ENCODE measurements around the gene MPZ.
"Not testable (repeated sequence)": the region's sequence is repeated elsewhere in the genome, so short reads cannot be mapped to it uniquely, and the experiment has no call there.

MPZ gene

GRCh38 chr1:161300478-161300877 lies 9.3 kb downstream of the MPZ start:
- DNase-seq (ENCODE audit: low spot score): no peak

GRCh38 chr1:161299347-161299746 lies 10.4 kb downstream of the MPZ start:
- no peak for DNase-seq (ENCODE audit: low spot score)

DNA sequence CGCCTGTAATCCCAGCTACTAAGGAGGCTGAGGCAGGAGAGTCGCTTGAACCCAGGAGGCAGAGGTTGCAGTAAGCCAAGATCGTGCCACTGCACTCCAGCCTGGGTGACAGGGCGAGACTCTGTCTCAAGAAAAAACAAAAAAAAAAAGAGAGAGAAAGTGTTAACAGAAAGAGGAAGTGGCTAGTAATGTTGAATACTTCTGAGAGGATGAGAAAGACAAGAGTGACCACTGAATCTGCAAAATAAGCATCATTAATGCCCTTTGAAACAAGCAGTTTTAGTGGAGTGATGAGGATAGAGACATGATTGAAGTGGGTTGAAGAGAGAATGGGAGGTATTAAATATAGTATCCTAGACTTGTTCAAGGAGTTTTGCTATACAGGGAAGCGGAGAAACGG lies 11.7 kb downstream of the MPZ start:
- DNase-seq (ENCODE audit: low spot score): no peak

- no peak for DNase-seq (ENCODE audit: low spot score)
These were observed 12.4 kb downstream of the MPZ start for GRCh38 chr1:161297415-161297814.

DNA sequence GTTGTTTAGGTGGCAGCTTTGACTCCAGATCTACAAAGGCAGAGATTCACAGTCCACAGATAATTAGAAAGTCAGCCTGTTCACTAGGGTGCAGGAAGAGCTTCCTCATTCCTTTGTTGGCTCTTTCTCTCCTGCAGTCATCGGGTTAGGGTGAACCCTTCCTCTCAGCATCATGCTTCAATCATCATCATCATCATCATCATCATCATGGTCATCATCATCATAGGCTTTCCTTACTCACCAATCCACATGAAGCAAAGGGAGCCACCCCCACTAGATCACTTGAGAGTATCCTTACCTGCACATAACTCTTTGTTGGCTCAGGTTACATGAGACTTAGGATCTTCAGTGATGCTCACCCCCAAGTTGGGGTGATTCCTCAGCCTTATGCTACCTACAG lies 19.0 kb downstream of the MPZ start:
- no peak for DNase-seq (ENCODE audit: low spot score)

DNA sequence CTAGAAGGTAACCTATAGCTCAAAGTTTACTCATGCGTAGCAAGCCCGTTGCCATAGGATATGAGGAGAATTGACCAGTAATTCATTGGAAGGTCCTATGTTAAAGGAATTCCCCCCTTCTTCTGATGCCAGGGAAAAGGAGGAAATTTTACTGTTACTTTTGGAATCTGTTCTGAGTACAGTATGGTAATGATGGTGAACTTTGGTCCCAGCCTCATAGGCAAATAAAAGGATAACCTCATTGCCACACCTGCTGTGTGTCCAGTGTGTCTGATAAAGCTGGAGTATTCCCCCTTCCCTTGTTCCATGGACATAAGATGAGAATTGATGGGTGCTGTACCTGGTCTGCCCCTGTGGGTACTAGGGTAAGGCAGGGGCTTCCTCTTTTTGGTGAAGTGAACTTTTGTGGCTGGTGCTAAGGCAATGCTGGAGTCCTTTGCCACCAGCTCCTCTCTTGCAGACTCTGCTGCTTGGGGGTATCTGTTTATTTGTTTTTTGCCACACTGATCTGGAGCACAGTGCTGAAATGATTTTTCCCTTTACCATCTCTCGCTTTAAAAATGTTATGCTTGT lies 22.2 kb downstream of the MPZ start:
- no peak for DNase-seq (ENCODE audit: low spot score)

DNA sequence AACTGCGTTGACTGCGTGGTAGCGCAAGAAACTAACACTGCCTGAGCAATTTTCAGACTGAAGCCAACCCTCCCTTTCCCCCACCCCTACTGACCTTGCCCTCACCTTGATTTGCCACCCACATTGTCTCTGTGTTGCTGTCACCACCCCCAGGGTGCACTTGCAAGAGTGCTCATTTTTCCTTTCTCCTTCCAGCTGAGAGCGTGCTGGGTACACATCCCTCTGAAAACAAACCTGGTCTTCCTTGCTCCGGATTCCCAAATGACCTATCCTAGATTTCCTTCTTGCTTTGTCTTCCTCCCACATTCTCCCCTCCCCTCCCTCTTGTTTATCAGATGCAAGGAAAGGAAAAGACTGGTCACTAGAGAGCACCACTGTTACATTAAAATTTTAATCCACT lies 24.2 kb downstream of the MPZ start:
- no peak for DNase-seq (ENCODE audit: low spot score)

DNA sequence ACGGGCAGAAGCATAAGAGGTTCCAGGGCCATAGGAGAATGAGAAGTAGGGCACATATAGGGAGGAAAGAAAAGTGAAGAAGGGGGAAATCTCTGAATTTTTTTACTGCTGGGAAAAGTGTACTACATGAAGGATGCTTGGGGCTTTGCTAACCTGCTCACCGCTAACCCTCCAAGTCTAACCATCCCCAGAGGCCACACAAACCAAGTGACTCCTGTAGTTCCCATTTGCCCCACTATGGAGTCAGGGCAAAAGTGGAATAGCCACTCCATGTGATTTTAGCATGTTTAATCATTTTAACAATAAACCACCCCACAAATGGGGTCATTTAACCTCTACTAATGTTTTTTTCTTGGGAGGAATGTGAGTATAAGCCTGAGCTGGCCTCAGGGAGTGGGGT lies 24.7 kb downstream of the MPZ start:
- no peak for DNase-seq (ENCODE audit: low spot score)

- DNase-seq (ENCODE audit: low spot score): no peak
These were observed 26.8 kb downstream of the MPZ start for GRCh38 chr1:161282991-161283390.

- peak; percentile 57 for DNase-seq (ENCODE audit: low spot score)
These were observed 34.9 kb downstream of the MPZ start for GRCh38 chr1:161274874-161275273.

DNA sequence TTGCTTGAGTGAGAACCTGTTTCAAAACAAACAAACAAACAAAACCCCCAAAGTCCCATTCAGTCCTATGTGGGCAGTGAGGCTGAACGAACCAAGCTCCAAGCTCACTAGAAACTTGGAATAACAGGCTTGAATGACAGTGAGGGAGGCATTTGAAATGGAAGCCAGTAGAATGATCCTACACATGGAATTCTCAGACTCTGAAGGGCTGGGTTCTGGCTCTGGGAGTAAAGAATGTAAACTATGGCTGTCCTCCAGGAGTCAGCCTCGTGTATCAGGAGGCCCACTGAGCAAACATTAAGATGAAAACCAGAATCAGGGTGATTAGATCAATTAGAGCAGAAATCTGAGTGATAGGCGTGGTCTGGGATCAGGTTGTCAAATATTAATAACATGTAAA lies 36.4 kb downstream of the MPZ start:
- DNase-seq (ENCODE audit: low spot score): no peak

DNA sequence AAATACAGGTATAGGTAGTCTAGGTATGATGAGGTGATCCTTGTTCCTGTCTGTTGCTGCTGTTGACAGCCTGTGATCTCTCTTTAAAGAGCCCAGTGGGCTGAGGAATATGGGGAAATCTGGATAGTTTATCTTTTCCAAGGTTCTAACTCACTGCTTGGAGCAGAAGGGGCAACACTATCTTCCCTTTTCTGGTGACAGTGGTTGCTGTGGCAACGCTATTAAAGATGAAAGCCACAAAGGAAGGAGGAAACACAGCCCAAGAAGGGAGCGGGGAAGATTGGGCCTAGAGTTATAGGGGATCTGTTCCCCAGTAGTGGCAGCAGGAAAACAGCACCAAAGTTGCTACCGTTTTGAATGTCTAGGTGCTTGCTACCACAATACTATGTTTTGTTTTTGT lies 42.4 kb downstream of the MPZ start:
- no peak for DNase-seq (ENCODE audit: low spot score)

DNA sequence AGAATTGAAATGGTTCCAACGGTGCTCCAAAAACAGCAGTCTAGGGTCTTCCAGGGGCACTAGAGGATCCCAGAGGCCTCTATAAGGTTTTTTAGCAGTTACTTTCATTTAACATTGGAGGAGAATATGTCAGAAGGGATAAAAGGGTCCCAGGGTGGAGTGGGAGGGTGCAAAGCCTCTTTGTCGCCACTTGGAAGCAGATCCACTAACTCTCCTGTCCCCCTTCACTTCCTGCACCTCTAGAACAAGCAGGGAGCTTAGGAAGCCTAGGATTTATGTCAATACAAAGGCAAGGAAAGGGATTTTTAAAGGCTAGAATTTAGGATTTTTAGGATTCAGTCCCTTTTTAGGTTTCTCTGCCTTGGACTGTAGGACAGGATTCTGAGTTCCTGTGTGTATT lies 42.9 kb downstream of the MPZ start:
- no peak for DNase-seq (ENCODE audit: low spot score)

DNA sequence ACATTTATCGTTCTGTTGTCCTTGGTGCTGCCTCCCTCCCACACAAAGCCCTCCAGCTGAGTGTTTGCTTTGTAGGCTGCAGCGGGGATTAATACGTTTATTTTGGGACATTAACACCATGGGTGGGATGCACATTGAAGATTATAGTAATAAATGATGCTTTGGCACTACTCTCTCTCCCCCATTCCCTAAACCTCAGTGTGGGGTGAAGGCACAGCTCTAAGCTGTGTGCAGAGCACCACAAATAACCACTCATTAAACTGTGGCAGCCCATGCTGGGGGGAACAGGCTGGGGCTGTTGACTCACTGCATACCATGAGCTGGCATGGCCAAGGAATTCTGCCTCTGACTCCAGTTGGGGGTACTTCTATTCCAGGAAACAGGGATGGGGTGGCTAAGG lies 43.6 kb downstream of the MPZ start:
- DNase-seq (ENCODE audit: low spot score): no peak

DNA sequence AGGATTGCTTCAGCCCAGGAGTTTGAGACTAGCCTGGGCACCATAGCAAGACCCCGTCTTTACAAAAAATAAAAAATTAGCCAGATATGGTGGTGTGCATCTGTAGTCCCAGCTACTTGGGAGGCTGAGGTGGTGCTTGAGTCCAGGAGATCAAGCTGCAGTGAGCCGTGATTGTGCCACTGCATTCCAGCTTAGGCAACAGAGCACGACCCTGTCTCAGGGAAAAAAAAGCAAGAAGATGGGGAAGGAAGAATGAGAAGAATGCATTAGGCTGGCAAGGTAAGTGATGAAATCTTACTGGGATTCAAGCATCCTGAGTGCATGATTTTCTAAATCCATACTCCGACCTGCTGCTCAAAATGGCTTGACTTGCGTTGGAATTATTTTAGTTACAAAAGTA lies 44.5 kb downstream of the MPZ start:
- no peak for DNase-seq (ENCODE audit: low spot score)

DNA sequence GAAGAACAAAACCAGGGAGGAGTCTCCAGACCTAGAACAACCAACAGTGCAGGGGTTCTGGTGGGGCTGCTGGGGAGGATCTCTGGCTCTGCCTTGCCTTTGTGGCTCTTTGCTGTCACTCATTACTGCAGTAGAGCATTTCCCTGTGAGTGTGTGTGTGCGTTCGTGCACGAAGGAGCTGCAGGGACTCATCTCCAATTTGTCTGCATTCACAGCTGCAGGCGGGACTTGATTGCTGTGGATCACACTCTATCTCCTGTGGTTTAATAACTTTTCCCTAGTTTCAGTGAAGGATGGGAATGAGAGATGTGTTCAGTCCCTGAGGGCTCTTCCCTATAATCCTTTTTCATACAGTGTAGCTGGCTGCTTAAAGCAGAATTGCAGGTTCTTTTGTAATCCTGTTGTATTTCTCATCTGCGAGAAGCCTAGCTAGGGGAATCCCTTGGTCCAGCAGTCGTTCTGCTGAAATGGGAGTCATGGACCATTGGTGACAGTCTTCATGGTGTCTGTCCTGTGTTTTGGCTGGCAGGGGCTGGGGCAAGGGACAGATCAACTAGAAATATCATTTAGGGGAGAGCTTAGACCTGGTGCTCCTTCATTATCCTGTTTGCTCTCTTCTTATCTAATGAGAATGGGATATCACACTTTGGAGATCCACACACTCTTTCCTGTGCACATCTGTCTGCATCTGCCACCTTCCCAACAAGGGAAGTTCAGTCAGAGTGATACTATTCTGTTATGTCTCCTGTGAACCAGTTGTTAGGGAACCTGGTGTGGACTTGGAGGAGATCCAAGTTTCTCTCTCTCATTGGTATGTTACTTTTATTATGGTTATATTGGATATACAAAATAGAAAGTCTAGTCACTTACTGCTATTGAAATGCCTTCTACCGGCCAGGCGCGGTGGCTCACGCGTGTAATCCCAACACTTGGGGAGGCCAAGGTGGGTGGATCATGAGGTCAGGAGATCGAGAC lies 48.2 kb downstream of the MPZ start:
- no peak for DNase-seq (ENCODE audit: low spot score)

DNA sequence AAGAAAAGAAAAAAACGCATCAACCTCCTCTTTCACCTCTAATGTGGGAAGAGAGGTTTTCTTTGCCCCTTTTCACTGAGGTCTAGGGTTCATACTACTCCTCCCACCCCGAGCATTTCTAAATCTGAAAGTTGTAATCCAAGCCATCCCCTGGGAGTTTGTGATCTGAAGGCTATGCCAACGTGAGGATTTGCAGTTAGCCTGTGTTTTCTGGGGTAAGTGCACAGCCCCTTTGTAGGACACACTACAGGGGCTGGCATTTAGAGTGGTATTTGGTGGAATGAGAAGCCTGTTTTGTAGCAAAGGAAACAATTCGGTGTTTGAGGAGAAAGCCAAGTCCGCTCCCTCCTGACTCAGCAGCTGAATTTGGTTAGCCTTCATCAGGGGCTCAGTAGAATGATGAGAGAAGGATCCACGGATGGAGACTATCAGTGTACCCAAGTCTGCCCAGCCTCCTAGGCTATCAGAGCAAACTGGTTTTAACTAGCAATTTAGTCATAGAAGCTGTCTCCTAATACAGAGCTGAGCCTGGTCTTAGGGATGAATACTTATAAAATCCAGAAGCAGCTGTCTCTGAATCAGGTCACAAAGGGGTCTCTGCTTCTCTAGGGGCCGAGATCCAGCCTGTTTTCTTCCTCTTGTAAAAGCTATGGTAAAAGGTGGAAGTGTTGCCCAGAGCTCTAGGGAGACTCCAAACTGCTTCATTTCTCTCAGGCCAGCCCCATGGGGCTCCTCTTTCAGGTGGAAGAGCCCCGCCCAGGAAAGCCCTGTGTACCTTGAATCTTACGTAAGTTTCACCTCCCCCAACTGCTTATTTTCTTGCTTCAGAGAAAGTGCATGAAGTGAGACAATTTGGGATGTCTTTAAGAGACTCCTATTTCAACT lies 49.1 kb downstream of the MPZ start:
- no peak for DNase-seq (ENCODE audit: low spot score)

DNA sequence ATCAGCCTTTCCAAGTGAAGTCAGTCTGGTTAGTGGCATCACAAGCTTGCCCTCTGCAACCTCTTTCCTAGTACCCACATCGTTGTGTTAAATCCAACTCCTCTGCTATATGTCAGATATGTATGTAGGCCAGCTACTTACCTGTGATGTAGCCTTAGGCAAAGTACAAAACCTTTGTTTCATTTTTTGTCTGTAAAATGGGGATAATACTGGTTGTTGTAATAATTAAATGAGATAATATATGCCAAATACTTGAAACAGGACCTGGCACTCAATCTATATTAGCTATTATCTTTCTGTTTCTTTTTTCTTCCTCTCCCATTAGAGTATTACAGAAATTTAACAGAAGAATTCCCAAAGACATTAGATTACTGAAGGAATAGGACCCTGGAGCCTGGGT lies 50.0 kb downstream of the MPZ start:
- DNase-seq (ENCODE audit: low spot score): no peak

DNA sequence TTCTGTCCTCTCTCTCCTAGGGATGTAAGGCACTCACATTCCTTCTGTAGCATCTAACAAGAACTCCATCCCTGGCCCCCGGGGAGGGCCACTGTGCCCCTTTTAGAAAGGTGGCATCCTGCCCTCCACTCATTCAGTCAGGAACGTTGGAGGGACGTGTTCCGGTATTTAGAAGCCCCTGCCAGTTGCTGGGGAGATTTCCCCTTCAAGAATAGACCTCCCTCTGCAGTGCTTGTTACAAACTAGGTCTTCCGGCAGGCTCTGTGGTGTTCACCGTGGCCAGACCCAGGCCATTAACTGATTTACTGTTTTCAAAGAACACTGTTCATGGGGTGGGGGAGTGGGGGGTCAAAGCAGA lies 50.4 kb downstream of the MPZ start:
- DNase-seq (ENCODE audit: low spot score): no peak

DNA sequence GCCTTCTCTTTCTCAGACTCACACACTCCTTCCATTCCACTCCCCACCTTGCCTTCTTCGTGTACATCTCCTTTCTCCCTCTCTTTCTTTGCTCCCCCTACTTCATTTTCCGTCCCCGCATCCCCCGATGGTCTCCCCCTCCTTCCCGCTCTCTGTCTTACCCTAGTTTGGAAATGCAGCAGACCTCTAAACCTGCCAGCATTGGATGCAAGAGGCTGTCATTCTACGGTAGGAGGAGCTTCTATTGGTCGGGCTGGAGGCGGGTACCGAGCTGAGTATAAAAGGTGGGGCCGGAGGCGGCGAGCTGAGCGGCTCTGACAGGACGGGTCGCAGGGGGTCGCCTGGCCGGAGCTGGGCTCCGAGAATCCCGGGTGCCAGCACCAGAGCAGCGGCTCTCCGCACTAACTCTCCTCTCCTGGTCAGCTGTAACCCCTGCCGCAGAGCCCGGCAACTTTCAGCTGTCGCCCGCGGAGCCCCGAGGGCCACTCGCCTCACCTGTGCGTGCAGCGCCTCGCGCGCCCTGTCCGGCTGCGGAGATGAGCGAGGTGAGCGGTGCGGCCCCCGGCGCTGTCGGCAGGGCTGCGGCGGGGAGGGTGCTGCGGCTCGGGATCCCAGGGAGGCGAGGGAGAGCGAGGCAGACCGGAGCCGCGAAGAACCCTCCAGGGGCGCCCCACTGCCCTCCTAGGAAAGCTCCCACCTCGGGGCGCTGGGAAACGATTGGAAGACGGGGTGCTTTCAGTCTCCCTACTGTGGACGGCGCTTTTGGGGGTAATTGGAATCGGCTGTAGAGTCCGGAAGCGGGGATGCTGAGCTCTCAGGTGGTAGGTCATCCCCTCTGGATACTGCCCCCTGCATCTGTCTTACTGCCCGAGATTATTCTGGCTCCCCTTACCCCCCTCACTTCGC lies 51.1 kb downstream of the MPZ start, which contains the start of gene PCP4L1:
Gene PCP4L1, plus strand, starts transcription at position 307 of the 906 bp plus-strand sequence. Its CDS starts 230 bp downstream, at position 537.
- DNase-seq (ENCODE audit: low spot score): peak; percentile 87

DNA sequence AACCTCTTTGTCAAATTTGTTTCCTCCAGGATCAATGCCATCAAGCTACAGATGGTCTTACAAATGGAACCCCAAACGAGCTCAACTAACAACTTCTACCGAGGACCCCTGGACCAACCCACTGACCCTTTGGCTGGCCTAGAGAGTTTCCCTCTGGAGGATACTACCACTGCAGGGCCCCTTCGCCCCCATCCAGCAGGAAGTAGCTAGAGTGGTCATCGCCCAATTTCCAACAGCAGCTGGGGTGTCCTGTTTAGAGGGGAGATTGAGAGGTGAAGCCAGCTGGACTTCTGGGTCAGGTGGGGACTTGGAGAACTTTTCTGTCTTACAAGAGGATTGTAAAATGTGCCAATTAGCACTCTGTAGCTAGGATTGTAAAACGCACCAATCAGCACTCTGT lies 52.7 kb downstream of the MPZ start:
- not testable (repeated sequence) for DNase-seq (ENCODE audit: low spot score)

Measured in SK-N-DZ (cell line).